ENCODE results near the gene PTPRK. TPM values are rescaled to one million over a fixed set of nuclear protein-coding genes. Genes with fewer than 3 reads are reported as not detected.

PTPRK gene
- total and polyA plus RNA-seq, 2 of the 8 experiments (the other 6 are each of a cell fraction or from before 2014, with no cell fraction given): 11.4 to 47.3 TPM

DNA sequence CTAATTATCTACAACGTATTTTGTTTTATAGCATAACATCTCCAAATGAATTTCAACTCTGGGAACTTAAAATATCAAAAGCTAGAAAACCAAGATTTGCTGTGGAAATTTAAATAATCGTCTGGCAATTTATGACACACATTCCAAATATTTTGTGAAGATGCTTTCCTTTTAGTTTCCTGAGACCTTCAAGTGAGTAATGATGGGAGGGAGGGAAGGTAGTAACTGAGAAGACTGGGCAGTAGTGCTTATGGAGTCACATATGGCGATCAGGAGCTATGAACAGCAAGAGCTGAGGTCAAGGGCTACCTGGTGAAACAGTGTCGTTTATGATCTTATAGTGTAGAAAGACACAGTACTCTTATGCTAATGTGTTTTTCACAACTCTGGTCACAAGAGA is 441.4 kb downstream of the PTPRK start:
- no peaks in the 10 kb centered on the region for H3K79me1 ChIP-seq (ENCODE audit: low read depth, low read length)
- H3K79me2 ChIP-seq (ENCODE audit: control insufficient read depth in 1 of 2, insufficient read depth in 2 of 2, low read length in 2 of 2): no peaks in the 10 kb centered on the region
- H4K8ac ChIP-seq (ENCODE audit: extremely low read depth, insufficient read depth, low read length): no peak overlapping the region
- H4K20me1 ChIP-seq (replicated peaks in 1 of 2; ENCODE audit: control insufficient read depth in 1 of 2, insufficient read depth in 2 of 2, low read length in 2 of 2): peaks cover 0 to 1% of the 10 kb centered on the region in 2 experiments
- no peak overlapping the region for H4K91ac ChIP-seq (replicated peaks; ENCODE audit: insufficient read length, low read length)
- no peak overlapping the region for H2BK15ac ChIP-seq (ENCODE audit: low read length)
- H2BK20ac ChIP-seq (ENCODE audit: low read length): no peak overlapping the region
- no peak overlapping the region for H3K23ac ChIP-seq (ENCODE audit: insufficient read length)
- FAIRE-seq: no peak
- 87% methylated on average over 4 of the region's 4 CpGs; no CpG with 5 or more reads in 1 of the 2 experiments for WGBS, 2 experiments (ENCODE audit: extremely low coverage in 1 of 2, insufficient coverage in 1 of 2, insufficient read length in 1 of 2, insufficient replicate concordance in 2 of 2, low coverage in 1 of 2, low lambda C conversion rate in 2 of 2, missing lambda C conversion rate in 1 of 2)
- no peak overlapping the region for H3K18ac ChIP-seq (ENCODE audit: extremely low read depth, low read length)
- H2AK5ac ChIP-seq (ENCODE audit: low read depth, low read length): no peak overlapping the region
- H3K23me2 ChIP-seq (ENCODE audit: low read depth, low read length): no peaks in the 10 kb centered on the region
- peaks cover 0 to 1% (median 0%) of the 10 kb centered on the region in 4 experiments; a peak in 1 of 7 replicates for H3K27me3 ChIP-seq (replicated peaks in 1 of 4; ENCODE audit: control insufficient read depth in 3 of 4, extremely low read depth in 1 of 4, insufficient read depth in 3 of 4, low read length in 3 of 4)
- no peak overlapping the region for H3K27ac ChIP-seq (ENCODE audit: low read depth, low read length)
- CTCF ChIA-PET (ENCODE audit: partially characterized antibody): no interaction called here
- no peak overlapping the region for H3K9ac ChIP-seq (replicated peaks in 1 of 4; ENCODE audit: extremely low read depth in 1 of 4, low read depth in 3 of 4, low read length in 3 of 4)
- H3K4me3 ChIP-seq (ENCODE audit: extremely low read depth in 1 of 4, insufficient read depth in 2 of 4, low read depth in 3 of 4, low read length in 4 of 4): no peak overlapping the region
- no peak overlapping the region for H4K5ac ChIP-seq (ENCODE audit: insufficient read length, low read depth, low read length)
- H3K36me3 ChIP-seq (ENCODE audit: control insufficient read depth in 2 of 4, insufficient read depth in 4 of 4, low read length in 3 of 4): no peaks in the 10 kb centered on the region; a peak in 1 of 8 replicates
- H3K4ac ChIP-seq (replicated peaks; ENCODE audit: insufficient read length, low read depth, low read length): no peak overlapping the region
- H2AFZ ChIP-seq (ENCODE audit: low read length): no peak overlapping the region
- no peaks in the 10 kb centered on the region for H3K4me1 ChIP-seq (replicated peaks in 1 of 4; ENCODE audit: control insufficient read depth in 3 of 4, insufficient read depth in 4 of 4, low read length in 3 of 4)
- H3K14ac ChIP-seq (ENCODE audit: insufficient read length): no peak overlapping the region
- no peak overlapping the region for H2BK5ac ChIP-seq (ENCODE audit: low read depth, low read length)
- no peak overlapping the region for H2BK120ac ChIP-seq (replicated peaks; ENCODE audit: low read depth, low read length)
- H2BK12ac ChIP-seq (ENCODE audit: low read depth, low read length): no peak overlapping the region
- POLR2A ChIA-PET (ENCODE audit: partially characterized antibody): no interaction called here
- H3K4me2 ChIP-seq (ENCODE audit: insufficient read depth in 1 of 2, low read depth in 2 of 2, low read length in 2 of 2): no peak overlapping the region
- H3K9me3 ChIP-seq (ENCODE audit: insufficient read depth in 2 of 2, low read depth in 1 of 2, low read length in 1 of 2): no peaks in the 10 kb centered on the region
- DNase-seq (ENCODE audit: low read depth in 1 of 2, low spot score in 2 of 2): no peak
- H3K56ac ChIP-seq (replicated peaks; ENCODE audit: insufficient read length, low read depth, low read length): no peak overlapping the region
- TF ChIP-seq ATF3 (IDR thresholded peaks at IDR 0.05; ENCODE audit: insufficient read depth, low read depth, low read length) (no peak), CBX5 (IDR thresholded peaks at IDR 0.05; ENCODE audit: low read depth, low read length) (no peak), CHD1 (IDR thresholded peaks at IDR 0.05; ENCODE audit: low read depth, low read length) (no peak), TCF12 (IDR thresholded peaks at IDR 0.05; ENCODE audit: low read depth, low read length) (no peak), SUZ12 (IDR thresholded peaks at IDR 0.05; ENCODE audit: low read length) (no peak), ASH2L (IDR thresholded peaks at IDR 0.05; ENCODE audit: low read length) (no peak), YY1 (IDR thresholded peaks at IDR 0.05; ENCODE audit: low read depth, low read length) (no peak), POU5F1 (IDR thresholded peaks at IDR 0.05; ENCODE audit: low read depth, low read length) (no peak), TAF1 (IDR thresholded peaks at IDR 0.05; ENCODE audit: low read depth, low read length) (no peak), NANOG (IDR thresholded peaks at IDR 0.05; ENCODE audit: insufficient read depth, low read depth, low read length, poor library complexity, severe bottlenecking) (no peak), FOSL1 (IDR thresholded peaks at IDR 0.05; ENCODE audit: insufficient read depth, low read depth, low read length) (no peak), KDM4A (IDR thresholded peaks at IDR 0.05; ENCODE audit: low read depth, low read length, severe bottlenecking) (no peak)
- TF ChIP-seq, protein P1, sequence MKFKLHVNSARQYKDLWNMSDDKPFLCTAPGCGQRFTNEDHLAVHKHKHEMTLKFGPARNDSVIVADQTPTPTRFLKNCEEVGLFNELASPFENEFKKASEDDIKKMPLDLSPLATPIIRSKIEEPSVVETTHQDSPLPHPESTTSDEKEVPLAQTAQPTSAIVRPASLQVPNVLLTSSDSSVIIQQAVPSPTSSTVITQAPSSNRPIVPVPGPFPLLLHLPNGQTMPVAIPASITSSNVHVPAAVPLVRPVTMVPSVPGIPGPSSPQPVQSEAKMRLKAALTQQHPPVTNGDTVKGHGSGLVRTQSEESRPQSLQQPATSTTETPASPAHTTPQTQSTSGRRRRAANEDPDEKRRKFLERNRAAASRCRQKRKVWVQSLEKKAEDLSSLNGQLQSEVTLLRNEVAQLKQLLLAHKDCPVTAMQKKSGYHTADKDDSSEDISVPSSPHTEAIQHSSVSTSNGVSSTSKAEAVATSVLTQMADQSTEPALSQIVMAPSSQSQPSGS (IDR thresholded peaks at IDR 0.05; ENCODE audit: low read length): no peak
